ENCODE data around the gene GPR82. TPM values are rescaled to one million over a fixed set of nuclear protein-coding genes. Genes with fewer than 3 reads are reported as not detected.

The GPR82 gene
- total and polyA plus RNA-seq, 10 of the 15 experiments (the other 5 are each of a cell fraction or from before 2014, with no cell fraction given): 0.23 to 1.7 (median 0.56) TPM

- TF ChIP-seq SKIL (IDR thresholded peaks at IDR 0.05; ENCODE audit: low read depth, poor library complexity, severe bottlenecking): peak; percentile 48
- no peak for TF ChIP-seq SRF (IDR thresholded peaks at IDR 0.05; ENCODE audit: low read depth in 2 of 2, low read length in 2 of 2)
- TF ChIP-seq SMAD5 (IDR thresholded peaks at IDR 0.05; ENCODE audit: low read depth): no peak
- no peak for TF ChIP-seq WRNIP1 (IDR thresholded peaks at IDR 0.05; ENCODE audit: borderline replicate concordance, low read depth, low read length)
- TF ChIP-seq TCF3 (IDR thresholded peaks at IDR 0.05; ENCODE audit: borderline replicate concordance, insufficient read depth, low read depth, low read length): no peak
- TF ChIP-seq ZBTB11 (CRISPR knock-in tag; IDR thresholded peaks at IDR 0.05): no peak
- TF ChIP-seq CREB1 (IDR thresholded peaks at IDR 0.05; ENCODE audit: low read depth): no peak
- TF ChIP-seq ZBTB4 (CRISPR knock-in tag; IDR thresholded peaks at IDR 0.05): no peak
- 0 out of 2 replicates have a peak, but pooled peaks have one; percentile 56 for TF ChIP-seq RELB (IDR thresholded peaks at IDR 0.05; ENCODE audit: low read depth)
- peak; percentile 81 for TF ChIP-seq ATF2 (IDR thresholded peaks at IDR 0.05; ENCODE audit: low read length)
- peak; percentile 55 for TF ChIP-seq MTA2 (IDR thresholded peaks at IDR 0.05; ENCODE audit: low read depth)
- TF ChIP-seq PAX5 (IDR thresholded peaks at IDR 0.05; ENCODE audit: borderline replicate concordance, low read depth, low read length): no peak
- TF ChIP-seq POLR2AphosphoS5 (IDR thresholded peaks at IDR 0.05; ENCODE audit: low read length): no peak
- TF ChIP-seq DPF2 (IDR thresholded peaks at IDR 0.05): peak; percentile 54; the same call in 1 of the 2 replicates
- TF ChIP-seq HDAC6 (IDR thresholded peaks at IDR 0.05; ENCODE audit: unreplicated experiment): no peak
- TF ChIP-seq ZNF384 (IDR thresholded peaks at IDR 0.05; ENCODE audit: borderline replicate concordance, low read depth, low read length): no peak
- TF ChIP-seq RFX5 (IDR thresholded peaks at IDR 0.05; ENCODE audit: low read depth, low read length): no peak
- no peak for TF ChIP-seq NFYB (IDR thresholded peaks at IDR 0.05; ENCODE audit: insufficient read depth, low read depth, low read length)
Measured at GRCh38 chrX:41705680-41706374, 18.2 kb upstream of the GPR82 start (continued).

Data from GM12878 (cell line).